NCI-H2196 (cell line): Measurements from ENCODE around the gene YTHDF1.
"Not testable (repeated sequence)": the region's sequence is repeated elsewhere in the genome, so short reads cannot be mapped to it uniquely, and the experiment has no call there.

Source experiments
- DNase-seq: peaks from one replicate; lab custom pipeline; 2025; ENCODE audit not compliant: unreplicated experiment; lab: John Stamatoyannopoulos, UW

The YTHDF1 gene

DNA sequence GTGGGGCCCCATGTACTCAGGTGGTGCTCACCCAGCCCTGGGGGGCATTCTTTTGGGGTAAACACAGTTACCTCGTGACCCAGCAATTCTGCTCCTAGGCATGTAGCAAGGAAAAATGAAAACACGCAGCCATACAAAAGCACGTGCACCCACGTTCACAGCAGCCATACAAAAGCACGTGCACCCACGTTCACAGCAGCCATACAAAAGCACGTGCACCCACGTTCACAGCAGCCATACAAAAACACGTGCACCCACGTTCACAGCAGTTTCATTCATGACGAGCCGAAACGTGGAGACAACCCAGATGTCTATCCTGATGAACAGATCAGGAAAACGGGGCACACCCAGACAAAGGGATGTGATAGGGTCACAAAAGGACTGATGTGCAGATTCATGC lies 57.1 kb downstream of the YTHDF1 start:
- DNase-seq, result no peak

GRCh38 chr20:63158352-63158751 lies 57.6 kb downstream of the YTHDF1 start:
- DNase-seq, result no peak

DNA sequence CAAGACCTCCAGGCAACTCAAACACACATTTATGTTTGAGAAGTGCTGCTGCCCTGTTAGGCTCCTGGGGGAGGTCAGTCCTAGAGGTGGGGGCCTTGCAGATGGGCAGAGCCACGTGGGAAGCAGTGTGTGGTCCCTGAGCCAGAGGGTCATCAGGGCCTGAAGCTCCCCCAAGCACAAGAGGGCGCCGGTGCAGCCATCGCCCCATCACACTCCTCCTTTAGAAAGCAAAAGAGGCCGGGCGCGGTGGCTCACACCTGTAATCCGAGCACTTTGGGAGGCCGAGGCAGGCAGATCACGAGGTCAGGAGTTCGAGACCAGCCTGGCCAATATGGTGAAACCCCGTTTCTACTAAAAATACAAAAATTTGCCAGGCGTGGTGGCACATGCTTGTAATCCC lies 58.5 kb downstream of the YTHDF1 start:
- not testable (repeated sequence) for DNase-seq

DNA sequence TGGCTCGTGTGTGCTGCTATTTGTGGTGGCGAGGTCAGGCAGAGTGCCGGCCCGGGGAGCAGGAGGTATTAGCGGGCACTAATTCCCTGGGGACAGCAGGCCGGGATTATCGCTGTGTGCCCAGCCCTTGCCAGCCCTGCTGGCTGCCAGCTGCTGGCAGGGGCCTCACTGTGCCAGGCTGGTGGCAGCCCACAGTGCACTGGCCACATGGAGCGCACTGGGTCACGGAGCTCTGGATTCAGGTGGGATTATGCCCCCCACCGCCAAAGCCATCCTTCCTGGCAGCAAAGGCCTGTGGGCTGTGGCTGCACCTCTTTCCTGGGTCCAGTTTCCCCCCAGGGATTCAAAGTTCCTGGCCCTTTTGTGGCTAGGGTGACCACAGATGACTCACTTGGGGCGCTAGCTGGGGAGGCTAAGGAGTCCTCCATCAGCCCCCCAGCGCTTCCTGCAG lies 59.7 kb downstream of the YTHDF1 start:
- no peak for DNase-seq

- no peak for DNase-seq
Measured at GRCh38 chr20:63155266-63156165, 60.4 kb downstream of the YTHDF1 start.

DNA sequence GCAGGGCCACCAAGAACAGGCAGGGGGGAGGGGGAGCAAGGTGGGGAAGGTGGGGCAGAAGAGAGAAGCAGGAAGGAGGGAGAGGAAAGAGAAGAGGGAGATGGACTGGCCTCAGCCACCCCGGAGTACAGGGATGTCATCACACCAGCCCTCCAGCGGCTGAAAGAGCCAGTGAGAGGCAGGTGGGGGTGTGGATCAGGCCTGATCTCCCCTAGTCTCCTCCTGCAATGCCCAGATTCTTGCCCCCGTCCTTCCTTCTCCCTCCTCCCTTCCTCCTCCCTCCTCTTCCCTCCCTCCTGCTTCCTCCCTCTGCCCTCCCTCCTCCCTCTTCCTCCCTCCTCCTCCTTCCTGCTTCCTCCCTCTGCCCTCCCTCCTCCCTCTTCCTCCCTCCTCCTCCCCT lies 61.5 kb downstream of the YTHDF1 start:
- no peak for DNase-seq

- no peak for DNase-seq
Measured at GRCh38 chr20:63153254-63154221, 62.4 kb downstream of the YTHDF1 start.

- DNase-seq, result no peak
Measured at GRCh38 chr20:63152322-63153253, 63.3 kb downstream of the YTHDF1 start.

GRCh38 chr20:63151554-63152321 lies 64.2 kb downstream of the YTHDF1 start:
- no peak for DNase-seq

GRCh38 chr20:63150911-63151531 lies 64.9 kb downstream of the YTHDF1 start:
- no peak for DNase-seq

- no peak for DNase-seq
Measured at GRCh38 chr20:63150391-63150898, 65.5 kb downstream of the YTHDF1 start.

DNA sequence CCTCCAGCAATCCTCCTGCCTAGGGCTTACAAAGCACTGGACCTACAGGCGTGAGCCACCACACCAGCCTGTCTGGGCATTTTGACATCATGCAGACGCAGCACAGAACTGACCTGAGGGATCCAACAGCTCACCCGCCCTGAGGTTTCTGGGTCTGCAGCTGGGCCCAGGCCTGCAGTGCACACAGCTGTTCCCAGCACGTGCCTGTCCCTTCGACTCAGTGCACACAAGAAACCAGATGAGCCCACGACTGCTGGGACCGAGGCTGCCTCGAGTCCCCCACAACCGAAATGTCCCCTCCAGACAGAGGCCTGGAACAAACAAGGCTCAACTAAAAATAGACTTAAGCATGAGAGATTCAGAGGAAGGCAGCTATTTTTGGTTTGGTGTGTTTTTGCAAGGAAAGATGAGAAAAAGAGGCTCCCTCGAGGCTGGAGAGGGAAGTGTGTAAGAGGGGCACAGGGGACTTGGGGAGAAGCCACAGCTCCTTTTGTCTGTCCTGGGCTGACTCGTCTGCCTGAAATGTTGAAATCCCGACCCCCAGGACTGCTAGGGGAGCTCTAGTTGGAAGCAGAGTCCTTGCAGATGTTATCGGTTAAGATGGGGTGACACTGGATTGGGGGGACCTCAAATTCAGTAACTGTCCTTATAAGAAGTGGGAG lies 66.3 kb downstream of the YTHDF1 start:
- no peak for DNase-seq

- no peak for DNase-seq
Measured at GRCh38 chr20:63148696-63149095, 67.2 kb downstream of the YTHDF1 start.

- DNase-seq, result no peak
Measured at GRCh38 chr20:63147532-63147931, 68.4 kb downstream of the YTHDF1 start.
